A549 (cell line): ENCODE results near the gene SLIT3. TPM values are rescaled to one million over a fixed set of nuclear protein-coding genes. Genes with fewer than 3 reads are reported as not detected.

ENCODE experiments used
- ATAC-seq, 2 experiments: fragments of 200-7000 bp in 1 of 2; fragments of >200 bp in 1 of 2; cut with Nextera tagmentation in 1 of 2; cut with Tn5 transposase in 1 of 2; 3 replicates each; pipeline versions ENCODE4 v1.8.0 to v1.9.1; 2018 to 2020; ENCODE audit warnings: mild to moderate bottlenecking in 1 of 2, moderate library complexity in 1 of 2
- CTCF ChIA-PET: fragments of 300-600 bp; sonication (Branson Sonifier 250); formaldehyde crosslinking; extraction: SDS; loops from one replicate; lab custom pipeline; 2021; ENCODE audit warnings: antibody characterized with exemption, inconsistent platforms; lab: Yijun Ruan, JAX
- POLR2A ChIA-PET: fragments of 350-600 bp; formaldehyde crosslinking; extraction: SDS; loops from one replicate; lab custom pipeline; 2021; ENCODE audit warnings: antibody characterized with exemption, inconsistent platforms; lab: Yijun Ruan, JAX
- DNase-seq, 2 experiments: peaks; one replicate each; pipeline versions ENCODE4 v3.0.0 to v3.0.0-alpha.2; 2011 to 2016; ENCODE audit warnings: low read depth in 1 of 2, low spot score in 1 of 2
- FAIRE-seq: peaks from 2 replicates; lab custom pipeline; 2011; peaks lifted over from hg19 to GRCh38; lab: Jason Lieb, UNC
- H3K27ac ChIP-seq, 2 experiments: fragments of >200 bp; sonication (Bioruptor Twin); formaldehyde crosslinking; 3 replicates each; pipeline ENCODE4 v1.5.1; 2016 to 2017
- H3K4me1 ChIP-seq: fragments of >200 bp; sonication (Bioruptor Twin); formaldehyde crosslinking; 3 replicates; pipeline ENCODE4 v1.6.1; 2016
- H3K4me2 ChIP-seq: fragments of >200 bp; sonication (Bioruptor Twin); formaldehyde crosslinking; 3 replicates; pipeline ENCODE4 v1.6.1; 2016
- H3K4me3 ChIP-seq: fragments of >200 bp; sonication (Bioruptor Twin); formaldehyde crosslinking; 3 replicates; pipeline ENCODE4 v1.5.1; 2016
- H3K9me3 ChIP-seq: fragments of >200 bp; sonication (Bioruptor Twin); formaldehyde crosslinking; 3 replicates; pipeline ENCODE4 v1.6.1; 2016
- CBX8 ChIP-seq: fragments of 200-600 bp; sonication (generic); IDR thresholded peaks from 2 replicates; pipeline ENCODE4 v1.6.1; 2016
- CEBPB ChIP-seq, 2 experiments: fragments of >200 bp in 1 of 2; sonication (Bioruptor Twin) in 1 of 2; formaldehyde crosslinking in 1 of 2; IDR thresholded peaks; 2 replicates each; pipeline ENCODE4 v1.6.1; 2012 to 2016
- CHD2 ChIP-seq: fragments of 150-350 bp; IDR thresholded peaks from 2 replicates; pipeline ENCODE4 v1.6.1; 2014; ENCODE audit warnings: low read length; ENCODE audit not compliant: partially characterized antibody
- CHD4 ChIP-seq: fragments of 200-600 bp; sonication (generic); IDR thresholded peaks from 2 replicates; pipeline ENCODE4 v1.6.1; 2016; ENCODE audit warnings: antibody characterized with exemption, mild to moderate bottlenecking, borderline replicate concordance
- CTCF ChIP-seq: fragments of >200 bp; sonication (Bioruptor Twin); formaldehyde crosslinking; IDR thresholded peaks from 3 replicates; pipeline ENCODE4 v1.5.1; 2016
- HES2 ChIP-seq: fragments of >200 bp; sonication (Bioruptor Twin); formaldehyde crosslinking; IDR thresholded peaks from 2 replicates; pipeline ENCODE4 v1.6.1; 2016
- KDM1A ChIP-seq: fragments of 200-600 bp; sonication (generic); IDR thresholded peaks from 2 replicates; pipeline ENCODE4 v1.6.1; 2016; ENCODE audit warnings: low read depth, mild to moderate bottlenecking
- MAX ChIP-seq: IDR thresholded peaks from 2 replicates; pipeline ENCODE4 v1.6.1; 2012
- MYC ChIP-seq: IDR thresholded peaks from 2 replicates; pipeline ENCODE4 v1.6.1; 2012; ENCODE audit warnings: mild to moderate bottlenecking, inconsistent platforms, low read length, improper control_type of control experiment, borderline replicate concordance
- NR3C1 ChIP-seq: fragments of >200 bp; sonication (Bioruptor Twin); formaldehyde crosslinking; IDR thresholded peaks from 3 replicates; pipeline ENCODE4 v1.6.1; 2017
- PHF8 ChIP-seq: fragments of 200-600 bp; sonication (generic); IDR thresholded peaks from 2 replicates; pipeline ENCODE4 v1.6.1; 2016; ENCODE audit warnings: low read depth, mild to moderate bottlenecking, antibody characterized with exemption, moderate library complexity, borderline replicate concordance
- POLR2A ChIP-seq: IDR thresholded peaks from 2 replicates; pipeline ENCODE4 v1.6.1; 2012; ENCODE audit warnings: mild to moderate bottlenecking, low read length
- RCOR1 ChIP-seq: fragments of 150-350 bp; IDR thresholded peaks from 2 replicates; pipeline ENCODE4 v1.6.1; 2014; ENCODE audit warnings: antibody characterized with exemption, low read length, low read depth
- REST ChIP-seq: fragments of 200-600 bp; sonication (generic); IDR thresholded peaks from 2 replicates; pipeline ENCODE4 v1.6.1; 2016; ENCODE audit warnings: antibody characterized with exemption, mild to moderate bottlenecking, moderate library complexity
- TFCP2L1 ChIP-seq: fragments of 250-450 bp; sonication (Bioruptor Pico); IDR thresholded peaks from 2 replicates; pipeline ENCODE4 v1.5.0; 2021; ENCODE audit warnings: mild to moderate bottlenecking
- WGBS: methylation state at CpG from one replicate; pipeline ENCODE4 v1.1.6; 2017; ENCODE audit errors: missing lambda C conversion rate; 5-methylcytosine and 5-hydroxymethylcytosine counted together
- polyA plus RNA-seq, 4 experiments: library from polyadenylated mRNA; depleted of rRNA in 3 of 4; stranded (reverse); fragments of >200 nt; fragmentation: RNase III in 1 of 4; extraction: RNeasy Plus Mini Kit Qiagen cat#74134 plus additional on column Dnase treatment in 1 of 4; gene quantifications; 2 replicates in 3 of 4; 3 replicates in 1 of 4; pipeline ENCODE4 v1.2.3, GENCODE V29; 2011 to 2017

The SLIT3 gene
- polyA plus RNA-seq, 2 of the 4 experiments (the other 2 are of a cell fraction) = 12.7 to 22.9 TPM

GRCh38 chr5:168886157-168886556 is 414.8 kb downstream of the SLIT3 start (continued):
- TF ChIP-seq REST (no peak), CTCF (no peak)
- TF ChIP-seq, all 56 proteins: peak for 0

- ATAC-seq = no peak
- CTCF ChIA-PET = interaction anchor here (1.5 kb wide), 1 partner anchor 87 kb away, joined by 3 read pairs; no protein-coding TSS in a partner anchor
Measured at GRCh38 chr5:168885324-168886120, 415.4 kb downstream of the SLIT3 start.

GRCh38 chr5:168883991-168884390 is 416.9 kb downstream of the SLIT3 start:
- Histone ChIP-seq H3K27ac (no peak overlapping the region), H3K9me3 (no peaks in the 10 kb centered on the region), H3K4me1 (peaks cover 6% of the 10 kb centered on the region; the same call in 1 of the 3 replicates), H3K4me2 (no peak overlapping the region), H3K4me3 (no peak overlapping the region)
- TF ChIP-seq TFCP2L1 (CRISPR knock-in tag) = no peak
- no peak for TF ChIP-seq RCOR1
- CTCF ChIA-PET = no interaction called here
- FAIRE-seq (no peak), ATAC-seq (no peak), DNase-seq (no peak)
- POLR2A ChIA-PET = no interaction called here
- 78% methylated on average over 8 of the region's 8 CpGs for WGBS

More at GRCh38 chr5:168885324-168886120, 415.4 kb downstream of the SLIT3 start:
- POLR2A ChIA-PET = no interaction called here
- no peak overlapping the region for H3K27ac ChIP-seq
- H3K4me2 ChIP-seq = no peak overlapping the region
- no peak overlapping the region for H3K4me3 ChIP-seq
- DNase-seq (no peak), FAIRE-seq (no peak)
- WGBS = 85% methylated on average over 10 of the region's 14 CpGs
- H3K9me3 ChIP-seq = no peaks in the 10 kb centered on the region
- TF ChIP-seq PHF8 (no peak), MAX (no peak), HES2 (no peak)
- H3K4me1 ChIP-seq = no peaks in the 10 kb centered on the region

- H3K4me3 ChIP-seq = no peak overlapping the region
Measured at GRCh38 chr5:168883281-168883741, 417.6 kb downstream of the SLIT3 start.

GRCh38 chr5:168882283-168882682 is 418.7 kb downstream of the SLIT3 start:
- H3K4me2 ChIP-seq = no peak overlapping the region
- ChIA-PET POLR2A (no interaction called here), CTCF (no interaction called here)
- H3K27ac ChIP-seq = no peak overlapping the region
- TF ChIP-seq CBX8 (no peak), MYC (no peak), KDM1A (no peak), CHD2 (no peak), CHD4 (no peak), RCOR1 (no peak)
- H3K4me3 ChIP-seq = no peak overlapping the region
- H3K4me1 ChIP-seq = peaks cover 6% of the 10 kb centered on the region; the same call in 1 of the 3 replicates
- WGBS = 87% methylated on average over 12 of the region's 12 CpGs
- no peaks in the 10 kb centered on the region for H3K9me3 ChIP-seq
- ATAC-seq = no peak
- no peak for FAIRE-seq
- no peak for DNase-seq

More at GRCh38 chr5:168883281-168883741, 417.6 kb downstream of the SLIT3 start:
- FAIRE-seq = no peak
- Histone ChIP-seq H3K4me2 (no peak overlapping the region), H3K27ac (no peak overlapping the region), H3K9me3 (no peaks in the 10 kb centered on the region), H3K4me1 (peaks cover 6% of the 10 kb centered on the region; the same call in 1 of the 3 replicates)
- no peak for ATAC-seq
- 94% methylated on average over 15 of the region's 16 CpGs for WGBS
- ChIA-PET POLR2A (no interaction called here), CTCF (no interaction called here)
- DNase-seq = no peak
- TF ChIP-seq CEBPB (IDR thresholded peaks at IDR 0.05) = no peak
- TF ChIP-seq POLR2A = no peak
- no peak for TF ChIP-seq NR3C1
